Measurements from ENCODE around the gene CLSTN1.

- TF ChIP-seq CTCF (IDR thresholded peaks at IDR 0.05) (no peak), EZH2 (IDR thresholded peaks at IDR 0.05) (no peak), EZH2phosphoT487 (IDR thresholded peaks at IDR 0.05) (no peak)
These were observed 124.4 kb downstream of the CLSTN1 start for GRCh38 chr1:9699361-9699760.

Data from neural progenitor cell (in vitro differentiated cells).